RWPE1 (cell line): Measurements from ENCODE around the gene YWHAG.

Source experiments
- CTCF ChIA-PET: fragments of 350-600 bp; sonication (Branson Sonifier 250); formaldehyde crosslinking; extraction: SDS; loops from one replicate; lab custom pipeline; 2021; lab: Yijun Ruan, JAX
- POLR2A ChIA-PET: fragments of 400-600 bp; formaldehyde crosslinking; extraction: SDS; loops from one replicate; lab custom pipeline; 2020; ENCODE audit warnings: antibody characterized with exemption; ENCODE audit not compliant: low non-redundant PET; lab: Yijun Ruan, JAX
- DNase-seq: peaks from one replicate; pipeline ENCODE4 v3.0.0; 2012; ENCODE audit warnings: low spot score
- H3K27ac ChIP-seq: fragments of 450-650 bp; 2 replicates; pipeline ENCODE4 v1.5.1; 2017
- CTCF ChIP-seq: fragments of 450-650 bp; conservative IDR thresholded peaks from 2 replicates; pipeline ENCODE4 v1.5.1; 2017; ENCODE audit warnings: low read depth, mild to moderate bottlenecking

The YWHAG gene

GRCh38 chr7:76303202-76304147 lies 55.3 kb downstream of the YWHAG start:
- H3K27ac ChIP-seq = peak overlapping the region; percentile 100
- peak; percentile 90 for DNase-seq
- ChIA-PET CTCF (interaction anchor here (1.4 kb wide), 1 partner anchor 10 kb away, joined by 4 read pairs; no protein-coding TSS in a partner anchor), POLR2A (interaction anchor here (1.3 kb wide), 1 partner anchor 12 kb away, joined by 4 read pairs; no protein-coding TSS in a partner anchor)
- no peak for TF ChIP-seq CTCF

DNA sequence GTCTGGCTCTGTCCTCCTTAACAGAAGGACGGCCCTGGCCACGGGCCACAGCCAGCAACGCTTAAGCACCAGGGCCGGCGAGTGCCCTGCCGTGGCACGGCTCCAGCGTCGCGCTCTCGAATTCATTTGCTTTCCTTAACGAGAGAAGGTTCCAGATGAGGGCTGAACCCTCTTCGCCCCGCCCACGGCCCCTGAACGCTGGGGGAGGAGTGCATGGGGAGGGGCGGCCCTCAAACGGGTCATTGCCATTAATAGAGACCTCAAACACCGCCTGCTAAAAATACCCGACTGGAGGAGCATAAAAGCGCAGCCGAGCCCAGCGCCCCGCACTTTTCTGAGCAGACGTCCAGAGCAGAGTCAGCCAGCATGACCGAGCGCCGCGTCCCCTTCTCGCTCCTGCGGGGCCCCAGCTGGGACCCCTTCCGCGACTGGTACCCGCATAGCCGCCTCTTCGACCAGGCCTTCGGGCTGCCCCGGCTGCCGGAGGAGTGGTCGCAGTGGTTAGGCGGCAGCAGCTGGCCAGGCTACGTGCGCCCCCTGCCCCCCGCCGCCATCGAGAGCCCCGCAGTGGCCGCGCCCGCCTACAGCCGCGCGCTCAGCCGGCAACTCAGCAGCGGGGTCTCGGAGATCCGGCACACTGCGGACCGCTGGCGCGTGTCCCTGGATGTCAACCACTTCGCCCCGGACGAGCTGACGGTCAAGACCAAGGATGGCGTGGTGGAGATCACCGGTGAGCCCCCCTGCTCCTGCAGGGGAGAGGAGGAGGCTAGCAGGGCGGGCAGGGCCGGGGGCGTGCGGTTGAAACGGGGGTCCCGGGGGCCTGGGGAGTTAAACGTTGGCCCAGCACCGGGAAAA lies 56.2 kb downstream of the YWHAG start, which contains the start of gene HSPB1:
Gene HSPB1, plus strand, starts transcription at position 327 of the 855 bp plus-strand sequence. Its CDS starts 40 bp downstream, at position 367.
- ChIA-PET POLR2A (interaction anchor here (1.3 kb wide), 1 partner anchor 11 kb away, joined by 4 read pairs; no protein-coding TSS in a partner anchor), CTCF (interaction anchor here (1.4 kb wide), 1 partner anchor 11 kb away, joined by 4 read pairs; no protein-coding TSS in a partner anchor)
- peak; percentile 80 for DNase-seq
- peak within 1 kb of the TSS; percentile 100 for H3K27ac ChIP-seq
- TF ChIP-seq CTCF = no peak

DNA sequence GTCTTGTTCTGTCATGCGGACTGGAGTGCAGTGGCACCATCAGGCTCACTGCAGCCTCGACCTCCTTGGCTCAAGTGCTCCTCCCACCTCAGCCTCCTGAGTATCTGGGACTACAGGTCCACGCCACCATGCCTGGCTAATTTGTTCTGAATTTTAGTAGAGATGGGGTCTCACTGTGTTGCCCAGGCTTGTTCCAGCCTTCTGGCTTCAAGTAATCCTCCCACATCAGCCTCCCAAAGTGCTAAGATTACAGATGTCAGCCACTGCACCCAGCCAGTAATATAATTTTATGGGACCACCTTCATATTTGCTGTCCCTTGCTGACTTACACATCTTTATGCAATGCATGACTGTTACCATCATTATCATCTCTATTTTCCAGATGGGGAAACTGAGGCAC lies 57.8 kb downstream of the YWHAG start:
- ChIA-PET CTCF (no interaction called here), POLR2A (no interaction called here)
- no peak for TF ChIP-seq CTCF
- H3K27ac ChIP-seq = peak overlapping the region; percentile 100
- DNase-seq = no peak

- no peak for TF ChIP-seq CTCF
- peak; percentile 80 for DNase-seq
- ChIA-PET POLR2A (no interaction called here), CTCF (interaction anchor here (0.6 to 1.0 kb wide), 2 partner anchors 9 to 1948 kb away, joined by 3 read pairs; no protein-coding TSS in a partner anchor)
- H3K27ac ChIP-seq = peak overlapping the region; percentile 100
Measured at GRCh38 chr7:76300166-76300731, 58.5 kb downstream of the YWHAG start.

GRCh38 chr7:76296743-76297740 lies 61.7 kb downstream of the YWHAG start:
- POLR2A ChIA-PET = interaction anchor here (0.5 kb wide), 1 partner anchor 9 kb away, joined by 4 read pairs; no protein-coding TSS in a partner anchor
- peak overlapping the region; percentile 100 for H3K27ac ChIP-seq
- TF ChIP-seq CTCF = no peak
- CTCF ChIA-PET = interaction anchor here (1.2 to 1.9 kb wide), 3 partner anchors 10 to 118 kb away, joined by 4 to 8 read pairs (median 5); no protein-coding TSS in a partner anchor
- DNase-seq = peak; percentile 78
